GM23338 (cell line): ENCODE data around the gene CUBN. TPM values are rescaled to one million over a fixed set of nuclear protein-coding genes. Genes with fewer than 3 reads are reported as not detected.

Experiments
- ATAC-seq: fragments of 200-7000 bp; cut with Tn5 transposase; 3 replicates; pipeline ENCODE4 v1.9.1; 2020
- DNase-seq: peaks from one replicate; pipeline ENCODE4 v3.0.0-alpha.2; 2015; ENCODE audit warnings: low spot score
- H2AFZ ChIP-seq: fragments of 200-600 bp; sonication (generic); 2 replicates; pipeline ENCODE4 v1.8.0; 2016; ENCODE audit warnings: antibody characterized with exemption, mild to moderate bottlenecking, moderate library complexity
- H3F3A ChIP-seq: fragments of 200-600 bp; sonication (generic); replicated peaks from 2 replicates; pipeline ENCODE4 v1.8.0; 2017; ENCODE audit warnings: antibody characterized with exemption, mixed run types, low read depth
- H3K27ac ChIP-seq: fragments of 200-600 bp; sonication (generic); 2 replicates; pipeline ENCODE4 v1.6.1; 2016; ENCODE audit warnings: low read depth
- H3K27me3 ChIP-seq: fragments of 200-600 bp; sonication (generic); 2 replicates; pipeline ENCODE4 v1.8.0; 2016; ENCODE audit warnings: mild to moderate bottlenecking, mixed run types, moderate library complexity; ENCODE audit not compliant: insufficient read depth
- H3K36me3 ChIP-seq: fragments of 200-600 bp; sonication (generic); 2 replicates; pipeline ENCODE4 v1.8.0; 2016; ENCODE audit warnings: mild to moderate bottlenecking; ENCODE audit not compliant: insufficient read depth
- H3K4me1 ChIP-seq: fragments of 200-600 bp; sonication (generic); 2 replicates; pipeline ENCODE4 v1.8.0; 2016; ENCODE audit warnings: mild to moderate bottlenecking, moderate library complexity; ENCODE audit not compliant: insufficient read depth
- H3K4me2 ChIP-seq: fragments of 200-600 bp; sonication (generic); 2 replicates; pipeline ENCODE4 v1.7.1; 2017; ENCODE audit warnings: mixed run types
- H3K4me3 ChIP-seq: fragments of 200-600 bp; sonication (generic); 2 replicates; pipeline ENCODE4 v1.6.1; 2016; ENCODE audit warnings: mixed run types
- H3K79me2 ChIP-seq: fragments of 200-600 bp; sonication (generic); replicated peaks from 2 replicates; pipeline ENCODE4 v1.8.0; 2017; ENCODE audit warnings: mild to moderate bottlenecking; ENCODE audit not compliant: insufficient read depth
- H3K9me2 ChIP-seq: fragments of 200-600 bp; sonication (generic); 2 replicates; pipeline ENCODE4 v1.8.0; 2017; ENCODE audit not compliant: insufficient read depth
- H4K20me1 ChIP-seq: fragments of 200-600 bp; sonication (generic); replicated peaks from 2 replicates; pipeline ENCODE4 v1.8.0; 2017; ENCODE audit warnings: mild to moderate bottlenecking; ENCODE audit not compliant: insufficient read depth
- H3K27ac Mint-ChIP-seq: 2 replicates; pipeline ENCODE4 v1.8.0; 2020; ENCODE audit warnings: inconsistent platforms, mild to moderate bottlenecking, moderate library complexity, mixed read lengths
- H3K27me3 Mint-ChIP-seq: 3 replicates; pipeline ENCODE4 v1.8.0; 2022; ENCODE audit warnings: low read depth, mild to moderate bottlenecking, moderate library complexity, mixed read lengths, inconsistent platforms; ENCODE audit not compliant: insufficient read depth, poor library complexity
- H3K36me3 Mint-ChIP-seq: 3 replicates; pipeline ENCODE4 v1.8.0; 2021; ENCODE audit warnings: low read depth, mild to moderate bottlenecking, inconsistent platforms, moderate library complexity, mixed read lengths
- H3K4me1 Mint-ChIP-seq: 3 replicates; pipeline ENCODE4 v1.8.0; 2020; ENCODE audit warnings: mild to moderate bottlenecking, inconsistent platforms, mixed read lengths
- H3K4me3 Mint-ChIP-seq: 3 replicates; pipeline ENCODE4 v1.8.0; 2021; ENCODE audit warnings: moderate library complexity, mild to moderate bottlenecking, inconsistent platforms, mixed read lengths
- H3K9me3 Mint-ChIP-seq: 3 replicates; pipeline ENCODE4 v1.8.0; 2020; ENCODE audit warnings: moderate library complexity, mild to moderate bottlenecking, inconsistent platforms, mixed read lengths
- CREB1 ChIP-seq: fragments of 250-450 bp; sonication (Bioruptor Pico); IDR thresholded peaks from 2 replicates; pipeline ENCODE4 v1.5.0; 2020; ENCODE audit warnings: low read depth, mild to moderate bottlenecking, moderate library complexity
- CTCF ChIP-seq, 2 experiments: fragments of 200-600 bp in 1 of 2; sonication (generic) in 1 of 2; conservative IDR thresholded peaks; 2 replicates each; pipeline versions ENCODE4 v1.5.1 to v1.6.1; 2016 to 2017; ENCODE audit warnings: antibody characterized with exemption in 2 of 2, low read depth in 2 of 2, mild to moderate bottlenecking in 2 of 2, moderate library complexity in 1 of 2
- ETS1 ChIP-seq: IDR thresholded peaks from 2 replicates; pipeline ENCODE4 v1.6.1; 2016; ENCODE audit warnings: antibody characterized with exemption
- EZH2 ChIP-seq: fragments of 200-600 bp; sonication (generic); IDR thresholded peaks from one replicate; pipeline ENCODE4 v1.8.0; 2017; ENCODE audit warnings: antibody characterized with exemption, mild to moderate bottlenecking, low read depth; ENCODE audit not compliant: unreplicated experiment
- EZH2phosphoT487 ChIP-seq: fragments of 200-600 bp; sonication (generic); IDR thresholded peaks from one replicate; pipeline ENCODE4 v1.8.1; 2018; ENCODE audit warnings: antibody characterized with exemption; ENCODE audit not compliant: unreplicated experiment
- JUNB ChIP-seq: IDR thresholded peaks from one replicate; pipeline ENCODE4 v1.6.1; 2016; ENCODE audit warnings: antibody characterized with exemption; ENCODE audit not compliant: unreplicated experiment
- NANOG ChIP-seq: IDR thresholded peaks from 2 replicates; pipeline ENCODE4 v1.6.1; 2016; ENCODE audit warnings: antibody characterized with exemption, borderline replicate concordance
- POLR2AphosphoS5 ChIP-seq: IDR thresholded peaks from 2 replicates; pipeline ENCODE4 v1.6.1; 2016; ENCODE audit warnings: antibody characterized with exemption, low read depth
- REST ChIP-seq: IDR thresholded peaks from one replicate; pipeline ENCODE4 v1.6.1; 2018; ENCODE audit warnings: antibody characterized with exemption; ENCODE audit not compliant: unreplicated experiment
- STAT1 ChIP-seq: IDR thresholded peaks from one replicate; pipeline ENCODE4 v1.6.1; 2016; ENCODE audit warnings: antibody characterized with exemption; ENCODE audit not compliant: unreplicated experiment
- ZNF114 ChIP-seq: fragments of 250-450 bp; sonication (Bioruptor Pico); IDR thresholded peaks from 2 replicates; pipeline ENCODE4 v1.5.0; 2020; ENCODE audit warnings: mild to moderate bottlenecking, moderate library complexity
- ZNF331 ChIP-seq: fragments of 250-450 bp; sonication (Bioruptor Pico); IDR thresholded peaks from 2 replicates; pipeline ENCODE4 v1.5.0; 2020; ENCODE audit warnings: low read depth, mild to moderate bottlenecking, moderate library complexity
- ZNF462 ChIP-seq: fragments of 250-450 bp; sonication (Bioruptor Pico); IDR thresholded peaks from 2 replicates; pipeline ENCODE4 v1.5.0; 2020; ENCODE audit warnings: mild to moderate bottlenecking, moderate library complexity
- polyA plus RNA-seq: library from polyadenylated mRNA; unstranded; fragments of >200 nt; fragmentation: Nextera tagmentation; extraction: Ambion mirVana; gene quantifications from 2 replicates; pipeline ENCODE4 v1.2.1, GENCODE V29; 2016
- total RNA-seq: library from RNA; depleted of rRNA; stranded (reverse); fragments of >200 nt; shearing (Covaris generic); gene quantifications from 2 replicates; pipeline ENCODE4 v1.2.3, GENCODE V29; 2014

CUBN gene
- total and polyA plus RNA-seq, 2 experiments from 2014 or later = 0.06 to 1.8 TPM

GRCh38 chr10:16954280-16955030, 175.2 kb downstream of the CUBN start:
- Mint-ChIP-seq H3K36me3 (no peaks in the 10 kb centered on the region), H3K4me3 (no peak overlapping the region), H3K27ac (no peak overlapping the region), H3K27me3 (no peaks in the 10 kb centered on the region), H3K4me1 (peaks cover 20% of the 10 kb centered on the region), H3K9me3 (no peaks in the 10 kb centered on the region)
- no peak overlapping the region for H3K4me3 ChIP-seq
- no peaks in the 10 kb centered on the region for H4K20me1 ChIP-seq
- no peak overlapping the region for H3K27ac ChIP-seq
- ATAC-seq (no peak), DNase-seq (no peak)
- no peak for TF ChIP-seq ETS1
- TF ChIP-seq ZNF462 (CRISPR knock-in tag) = no peak
- no peak for TF ChIP-seq POLR2AphosphoS5
- TF ChIP-seq REST = no peak
- TF ChIP-seq JUNB = no peak
- TF ChIP-seq ZNF331 (CRISPR knock-in tag) = no peak
- no peak for TF ChIP-seq NANOG
- no peak for TF ChIP-seq STAT1
- TF ChIP-seq ZNF114 (CRISPR knock-in tag) = no peak
- TF ChIP-seq EZH2 = no peak
- no peak for TF ChIP-seq EZH2phosphoT487
- TF ChIP-seq CREB1 (CRISPR knock-in tag) = no peak
- no peak for TF ChIP-seq CTCF (conservative IDR thresholded peaks at IDR 0.05; ENCODE audit: low read depth in 2 of 2)
- H3F3A ChIP-seq = no peaks in the 10 kb centered on the region
- H3K4me1 ChIP-seq = no peaks in the 10 kb centered on the region
- H2AFZ ChIP-seq = peak overlapping the region; percentile 77; the same call in 1 of the 2 replicates
- no peaks in the 10 kb centered on the region for H3K79me2 ChIP-seq
- no peaks in the 10 kb centered on the region for H3K9me2 ChIP-seq
- no peaks in the 10 kb centered on the region for H3K27me3 ChIP-seq
- no peak overlapping the region for H3K4me2 ChIP-seq
- H3K36me3 ChIP-seq = no peaks in the 10 kb centered on the region
